ENCODE results near the gene CYBRD1.
"Not testable (repeated sequence)": the region's sequence is repeated elsewhere in the genome, so short reads cannot be mapped to it uniquely, and the experiment has no call there.

DNA sequence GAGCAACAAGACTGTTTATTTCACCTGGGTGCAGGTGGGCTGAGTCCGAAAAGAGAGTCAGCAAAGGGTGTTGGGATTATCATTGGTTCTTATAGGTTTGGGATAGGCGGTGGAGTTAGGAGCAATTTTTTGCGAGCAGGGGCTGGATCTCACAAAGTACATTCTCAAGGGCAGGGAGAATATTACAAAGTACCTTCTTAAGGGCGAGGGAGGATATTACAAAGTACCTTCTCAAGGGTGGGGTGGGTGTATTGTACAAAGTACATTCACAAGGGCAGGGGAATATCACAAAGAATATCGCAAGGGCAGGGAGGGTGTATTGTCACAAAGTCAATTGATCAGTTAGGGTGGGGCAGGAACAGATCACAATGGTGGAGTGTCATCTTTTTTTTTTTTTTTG is 24.6 kb upstream of the CYBRD1 start:
- not testable (repeated sequence) for TF ChIP-seq ISL1 (CRISPR knock-in tag; IDR thresholded peaks at IDR 0.05); GLIS3 (CRISPR knock-in tag; IDR thresholded peaks at IDR 0.05); ZNF565 (CRISPR knock-in tag; conservative IDR thresholded peaks at IDR 0.05; ENCODE audit: low read depth); ESRRG (CRISPR knock-in tag; IDR thresholded peaks at IDR 0.05); BACH2 (CRISPR knock-in tag; IDR thresholded peaks at IDR 0.05; ENCODE audit: borderline replicate concordance); ARNTL (CRISPR knock-in tag; IDR thresholded peaks at IDR 0.05; ENCODE audit: borderline replicate concordance, low read depth); ZFP3 (CRISPR knock-in tag; IDR thresholded peaks at IDR 0.05); RARB (CRISPR knock-in tag; IDR thresholded peaks at IDR 0.05); SNAI2 (CRISPR knock-in tag; IDR thresholded peaks at IDR 0.05); ZNF8 (CRISPR knock-in tag; IDR thresholded peaks at IDR 0.05); OSR1 (CRISPR knock-in tag; IDR thresholded peaks at IDR 0.05)
- TF ChIP-seq, protein P1, sequence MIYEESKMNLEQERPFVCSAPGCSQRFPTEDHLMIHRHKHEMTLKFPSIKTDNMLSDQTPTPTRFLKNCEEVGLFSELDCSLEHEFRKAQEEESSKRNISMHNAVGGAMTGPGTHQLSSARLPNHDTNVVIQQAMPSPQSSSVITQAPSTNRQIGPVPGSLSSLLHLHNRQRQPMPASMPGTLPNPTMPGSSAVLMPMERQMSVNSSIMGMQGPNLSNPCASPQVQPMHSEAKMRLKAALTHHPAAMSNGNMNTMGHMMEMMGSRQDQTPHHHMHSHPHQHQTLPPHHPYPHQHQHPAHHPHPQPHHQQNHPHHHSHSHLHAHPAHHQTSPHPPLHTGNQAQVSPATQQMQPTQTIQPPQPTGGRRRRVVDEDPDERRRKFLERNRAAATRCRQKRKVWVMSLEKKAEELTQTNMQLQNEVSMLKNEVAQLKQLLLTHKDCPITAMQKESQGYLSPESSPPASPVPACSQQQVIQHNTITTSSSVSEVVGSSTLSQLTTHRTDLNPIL (CRISPR knock-in tag; IDR thresholded peaks at IDR 0.05; ENCODE audit: low read depth): not testable (repeated sequence)
- TF ChIP-seq, protein P2, sequence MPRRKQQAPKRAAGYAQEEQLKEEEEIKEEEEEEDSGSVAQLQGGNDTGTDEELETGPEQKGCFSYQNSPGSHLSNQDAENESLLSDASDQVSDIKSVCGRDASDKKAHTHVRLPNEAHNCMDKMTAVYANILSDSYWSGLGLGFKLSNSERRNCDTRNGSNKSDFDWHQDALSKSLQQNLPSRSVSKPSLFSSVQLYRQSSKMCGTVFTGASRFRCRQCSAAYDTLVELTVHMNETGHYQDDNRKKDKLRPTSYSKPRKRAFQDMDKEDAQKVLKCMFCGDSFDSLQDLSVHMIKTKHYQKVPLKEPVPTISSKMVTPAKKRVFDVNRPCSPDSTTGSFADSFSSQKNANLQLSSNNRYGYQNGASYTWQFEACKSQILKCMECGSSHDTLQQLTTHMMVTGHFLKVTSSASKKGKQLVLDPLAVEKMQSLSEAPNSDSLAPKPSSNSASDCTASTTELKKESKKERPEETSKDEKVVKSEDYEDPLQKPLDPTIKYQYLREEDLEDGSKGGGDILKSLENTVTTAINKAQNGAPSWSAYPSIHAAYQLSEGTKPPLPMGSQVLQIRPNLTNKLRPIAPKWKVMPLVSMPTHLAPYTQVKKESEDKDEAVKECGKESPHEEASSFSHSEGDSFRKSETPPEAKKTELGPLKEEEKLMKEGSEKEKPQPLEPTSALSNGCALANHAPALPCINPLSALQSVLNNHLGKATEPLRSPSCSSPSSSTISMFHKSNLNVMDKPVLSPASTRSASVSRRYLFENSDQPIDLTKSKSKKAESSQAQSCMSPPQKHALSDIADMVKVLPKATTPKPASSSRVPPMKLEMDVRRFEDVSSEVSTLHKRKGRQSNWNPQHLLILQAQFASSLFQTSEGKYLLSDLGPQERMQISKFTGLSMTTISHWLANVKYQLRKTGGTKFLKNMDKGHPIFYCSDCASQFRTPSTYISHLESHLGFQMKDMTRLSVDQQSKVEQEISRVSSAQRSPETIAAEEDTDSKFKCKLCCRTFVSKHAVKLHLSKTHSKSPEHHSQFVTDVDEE (CRISPR knock-in tag; IDR thresholded peaks at IDR 0.05): not testable (repeated sequence)

All from SK-N-SH treated with all-trans-retinoic acid at 6 μM for 48 hours (cell line).